Activated effector memory CD4-positive, alpha-beta T cell treated with Interleukin-2 at 50 U/mL for 16 hours (primary cell): ENCODE data around the gene CACNA1E.
"Not testable (repeated sequence)": the region's sequence is repeated elsewhere in the genome, so short reads cannot be mapped to it uniquely, and the experiment has no call there.

Experiments
- DNase-seq: peaks from one replicate; pipeline ENCODE4 v3.0.0-alpha.2; 2020

CACNA1E gene

DNA sequence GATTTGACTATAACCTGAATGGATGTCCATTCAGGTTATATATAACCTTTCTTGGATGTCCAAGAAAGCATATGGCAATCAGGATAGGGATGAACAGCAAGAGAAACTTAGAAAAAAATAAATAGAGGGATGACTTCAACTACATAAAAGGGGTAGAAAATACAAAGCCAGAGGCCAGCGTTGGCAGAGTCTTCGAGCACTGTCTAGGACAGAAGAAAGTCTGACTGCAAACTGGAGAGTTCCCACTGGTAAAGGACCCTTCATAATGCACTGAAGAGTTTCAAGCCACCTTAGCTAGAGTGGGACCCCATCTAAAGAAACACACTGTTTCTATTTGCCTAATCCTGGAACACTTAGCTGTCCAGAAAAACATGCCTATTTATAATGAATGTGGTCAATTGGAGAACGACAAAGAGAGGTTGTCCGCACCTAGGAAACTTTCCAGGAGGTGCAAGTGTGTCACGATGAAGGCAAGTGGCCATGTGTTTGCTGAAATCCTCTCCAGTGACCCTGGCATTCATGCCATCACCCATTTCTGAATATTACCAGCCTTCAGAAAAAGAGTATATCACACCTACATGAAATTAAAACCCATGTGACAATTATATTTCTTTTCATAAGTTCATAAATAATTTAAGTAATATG lies 362.8 kb downstream of the CACNA1E start:
- no peak for DNase-seq

- no peak for DNase-seq
Measured at GRCh38 chr1:181846681-181847080, 363.4 kb downstream of the CACNA1E start.

- no peak for DNase-seq
Measured at GRCh38 chr1:181849071-181849470, 365.8 kb downstream of the CACNA1E start.

DNA sequence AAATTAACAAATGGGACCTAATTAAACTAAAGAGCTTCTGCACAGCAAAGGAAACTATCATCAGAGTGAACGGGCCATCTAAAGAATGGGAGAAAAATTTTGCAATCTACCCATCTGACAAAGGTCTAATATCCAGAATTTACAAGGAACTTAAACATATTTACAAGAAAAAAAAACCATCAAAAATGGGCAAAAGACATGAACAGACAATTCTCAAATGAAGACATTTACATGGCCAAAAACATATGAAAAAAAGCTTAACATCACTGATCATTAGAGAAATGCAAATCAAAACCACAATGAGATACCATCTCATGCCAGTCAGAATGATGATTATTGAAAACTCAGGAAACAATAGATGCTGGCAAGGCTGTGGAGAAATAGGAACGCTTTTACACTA lies 370.9 kb downstream of the CACNA1E start:
- DNase-seq = not testable (repeated sequence)

GRCh38 chr1:181855380-181855779 lies 372.1 kb downstream of the CACNA1E start:
- DNase-seq = no peak
